ENCODE data around the gene RHPN2.

DNA sequence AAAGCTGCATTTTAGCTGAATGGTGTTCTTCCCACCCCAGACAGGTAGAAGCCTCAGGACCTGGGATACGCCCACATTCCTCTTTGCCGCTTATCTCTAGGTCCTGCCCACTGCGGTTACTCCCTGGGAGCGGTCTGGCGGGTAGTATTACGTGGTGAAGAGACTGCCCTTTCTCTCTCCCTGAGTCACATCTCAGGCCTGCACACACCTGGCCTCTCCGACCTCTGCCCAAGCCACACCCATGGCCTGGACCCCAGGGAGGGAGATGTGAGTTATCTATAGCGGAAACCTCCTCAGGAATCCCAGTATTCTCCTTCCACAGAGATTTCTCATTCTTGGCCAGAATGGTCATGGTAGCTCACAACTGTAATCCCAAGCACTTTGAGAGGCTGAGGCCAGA is 17.3 kb downstream of the RHPN2 start:
- TF ChIP-seq POLR2A (IDR thresholded peaks at IDR 0.05; ENCODE audit: low read length) (no peak), GATA1 (IDR thresholded peaks at IDR 0.05; ENCODE audit: low read depth, low read length) (no peak)
